Measurements from ENCODE around the gene IFI27.

DNA sequence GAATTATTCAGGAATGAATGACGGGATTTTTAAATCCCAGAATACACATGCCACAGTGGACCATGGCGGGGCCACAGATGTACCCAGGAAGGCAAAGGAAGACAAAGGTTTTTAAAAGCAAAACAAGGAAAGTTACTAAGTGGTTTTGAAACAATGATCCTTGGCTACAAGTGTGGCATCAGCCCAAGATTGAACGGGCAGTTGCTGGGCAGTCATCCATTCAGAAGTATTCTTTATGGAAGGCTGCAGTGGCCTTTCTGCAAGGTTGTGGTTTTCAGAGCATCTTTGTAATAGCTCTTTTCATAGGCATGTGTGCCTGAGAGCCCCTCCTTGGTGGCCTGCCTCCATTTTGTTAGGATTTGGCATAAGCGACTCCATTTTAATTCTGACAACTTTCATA, 13.4 kb upstream of the IFI27 start:
- TF ChIP-seq SUZ12 (IDR thresholded peaks at IDR 0.05; ENCODE audit: extremely low read depth, insufficient read depth, insufficient read length) (no peak), YY1 (IDR thresholded peaks at IDR 0.05; ENCODE audit: insufficient read depth, insufficient read length) (no peak), ZNF274 (IDR thresholded peaks at IDR 0.05; ENCODE audit: low read depth, low read length) (no peak)
